Thyroid gland (tissue), 4 donors: ENCODE results near the gene RSAD2. TPM values are rescaled to one million over a fixed set of nuclear protein-coding genes. Genes with fewer than 3 reads are reported as not detected.

ENCODE experiments used
- DNase-seq, 2 donors: peaks; one replicate each; pipeline ENCODE4 v3.0.0-alpha.2; 2019
- H3K27ac ChIP-seq, 3 donors: fragments of 200-600 bp; sonication (generic); 1 replicate in 2 of 3; 2 replicates in 1 of 3; pipeline ENCODE4 v1.5.1; 2016 to 2019; ENCODE audit warnings: mild to moderate bottlenecking in 1 of 3, moderate library complexity in 1 of 3
- H3K27me3 ChIP-seq: fragments of 200-600 bp; sonication (generic); one replicate; pipeline ENCODE4 v1.5.1; 2019
- H3K36me3 ChIP-seq, 2 donors: fragments of 200-600 bp; sonication (generic); one replicate each; pipeline ENCODE4 v1.5.1; 2016 to 2019
- H3K4me1 ChIP-seq, 2 donors: fragments of 200-600 bp; sonication (generic); one replicate each; pipeline ENCODE4 v1.5.1; 2017 to 2019
- H3K4me3 ChIP-seq, 3 donors: fragments of 200-600 bp; sonication (generic); replicated peaks in 1 of 3; 1 replicate in 2 of 3; 2 replicates in 1 of 3; pipeline ENCODE4 v1.5.1; 2016; ENCODE audit warnings: mild to moderate bottlenecking in 1 of 3
- H3K9me3 ChIP-seq: fragments of 200-600 bp; sonication (generic); one replicate; pipeline ENCODE4 v1.5.1; 2017
- CTCF ChIP-seq, 6 experiments: fragments of 200-600 bp in 3 of 6; fragments of 450-650 bp in 3 of 6; sonication (generic) in 3 of 6; IDR thresholded peaks; one replicate each; pipeline ENCODE4 v1.5.1; 2016 to 2019; ENCODE audit warnings: antibody characterized with exemption in 6 of 6, mild to moderate bottlenecking in 2 of 6, inconsistent platforms in 1 of 6, moderate library complexity in 1 of 6
- POLR2A ChIP-seq, 2 donors: fragments of 450-650 bp; IDR thresholded peaks; one replicate each; pipeline ENCODE4 v1.6.1; 2017; ENCODE audit warnings: antibody characterized with exemption in 2 of 2, mild to moderate bottlenecking in 2 of 2, moderate library complexity in 1 of 2
- WGBS, 2 donors: methylation state at CpG; one replicate each; pipeline ENCODE4 v1.1.5; 2017; 5-methylcytosine and 5-hydroxymethylcytosine counted together
- intact Hi-C: fragments of 100-400 bp; cut with DNase I; formaldehyde crosslinking; loops from one replicate; pipeline ENCODE4 v1.15.1; 2023
- total RNA-seq, 4 donors: library from RNA; depleted of rRNA; stranded (reverse); fragments of >200 nt; gene quantifications; one replicate each; pipeline ENCODE4 v1.2.3, GENCODE V29; 2016

RSAD2 gene
- total RNA-seq, 4 donors from 2014 or later: 1.5 to 4.9 (median 2.6) TPM

GRCh38 chr2:6937582-6937981 lies 60.0 kb downstream of the RSAD2 start:
- Histone ChIP-seq H3K4me3 (no peak overlapping the region), H3K4me1 (no peaks in the 10 kb centered on the region), H3K36me3 (no peaks in the 10 kb centered on the region), H3K27ac (no peak overlapping the region), H3K27me3 (no peaks in the 10 kb centered on the region), H3K9me3 (no peaks in the 10 kb centered on the region)
- intact Hi-C loops: no loop called here
- 94 to 99% methylated on average over 4 of the region's 4 CpGs for WGBS, 2 donors
- no peak for DNase-seq
- TF ChIP-seq POLR2A (IDR thresholded peaks at IDR 0.05) (no peak), CTCF (IDR thresholded peaks at IDR 0.05) (no peak)

- intact Hi-C loops: no loop called here
- Histone ChIP-seq H3K27me3 (no peaks in the 10 kb centered on the region), H3K4me1 (no peaks in the 10 kb centered on the region), H3K36me3 (no peaks in the 10 kb centered on the region), H3K9me3 (no peaks in the 10 kb centered on the region), H3K4me3 (no peak overlapping the region), H3K27ac (no peak overlapping the region)
- no peak for TF ChIP-seq CTCF (IDR thresholded peaks at IDR 0.05)
- no peak for TF ChIP-seq POLR2A (IDR thresholded peaks at IDR 0.05)
- DNase-seq: no peak
- WGBS, 2 donors: 86 to 88% methylated on average over 2 of the region's 2 CpGs
Observed at GRCh38 chr2:6939071-6939470, 61.5 kb downstream of the RSAD2 start.

GRCh38 chr2:6940820-6941219 lies 63.2 kb downstream of the RSAD2 start:
- no peak for DNase-seq
- TF ChIP-seq POLR2A (IDR thresholded peaks at IDR 0.05) (no peak), CTCF (IDR thresholded peaks at IDR 0.05) (no peak)
- no peaks in the 10 kb centered on the region for H3K27me3 ChIP-seq
- 96 to 97% methylated on average over 2 of the region's 2 CpGs for WGBS, 2 donors
- no peak overlapping the region for H3K27ac ChIP-seq
- no peaks in the 10 kb centered on the region for H3K9me3 ChIP-seq
- no peak overlapping the region for H3K4me3 ChIP-seq
- no peaks in the 10 kb centered on the region for H3K4me1 ChIP-seq
- intact Hi-C loops: no loop called here
- H3K36me3 ChIP-seq: no peaks in the 10 kb centered on the region

- no peaks in the 10 kb centered on the region for H3K27me3 ChIP-seq
- H3K27ac ChIP-seq: no peak overlapping the region
- intact Hi-C loops: no loop called here
- WGBS, 2 donors: 92 to 96% methylated on average over 10 of the region's 10 CpGs
- TF ChIP-seq CTCF (IDR thresholded peaks at IDR 0.05): no peak
- no peak for TF ChIP-seq POLR2A (IDR thresholded peaks at IDR 0.05)
- H3K36me3 ChIP-seq: no peaks in the 10 kb centered on the region
- H3K4me1 ChIP-seq: no peaks in the 10 kb centered on the region
- no peak for DNase-seq
- no peaks in the 10 kb centered on the region for H3K9me3 ChIP-seq
- no peak overlapping the region for H3K4me3 ChIP-seq
Observed at GRCh38 chr2:6941299-6942046, 63.9 kb downstream of the RSAD2 start.

GRCh38 chr2:6942848-6943247 lies 65.3 kb downstream of the RSAD2 start:
- WGBS, 2 donors: 94% methylated on average over 8 of the region's 8 CpGs
- DNase-seq: no peak
- H3K36me3 ChIP-seq: no peaks in the 10 kb centered on the region
- intact Hi-C loops: no loop called here
- no peaks in the 10 kb centered on the region for H3K27me3 ChIP-seq
- no peak overlapping the region for H3K4me3 ChIP-seq
- no peaks in the 10 kb centered on the region for H3K4me1 ChIP-seq
- TF ChIP-seq POLR2A (IDR thresholded peaks at IDR 0.05): no peak
- TF ChIP-seq CTCF (IDR thresholded peaks at IDR 0.05): no peak
- no peaks in the 10 kb centered on the region for H3K9me3 ChIP-seq
- H3K27ac ChIP-seq: no peak overlapping the region
